Sigmoid colon (tissue), 4 donors: Measurements from ENCODE around the gene CDC42EP4.
A peak's percentile ranks its signal among the peaks of the same experiment; 100 is the strongest.

Source experiments
- CTCF ChIP-seq, 4 experiments: fragments of 450-650 bp in 3 of 4; fragments of 200-600 bp in 1 of 4; IDR thresholded peaks; one replicate each; pipeline ENCODE4 v1.5.1; 2016 to 2019; ENCODE audit warnings: antibody characterized with exemption in 4 of 4, mild to moderate bottlenecking in 3 of 4, moderate library complexity in 2 of 4
- POLR2A ChIP-seq, 2 donors: fragments of 450-650 bp; IDR thresholded peaks; one replicate each; pipeline ENCODE4 v1.6.1; 2016; ENCODE audit warnings: antibody characterized with exemption in 2 of 2, mild to moderate bottlenecking in 2 of 2, moderate library complexity in 2 of 2
- POLR2AphosphoS5 ChIP-seq, 4 donors: sonication (generic); formaldehyde crosslinking; IDR thresholded peaks; one replicate each; pipeline ENCODE4 v1.6.1; 2017; ENCODE audit warnings: antibody characterized with exemption in 4 of 4

- no peak for TF ChIP-seq CTCF (IDR thresholded peaks at IDR 0.05)
- no peak for TF ChIP-seq POLR2A (IDR thresholded peaks at IDR 0.05)
- TF ChIP-seq POLR2AphosphoS5 (IDR thresholded peaks at IDR 0.05) = peak in 3 of 4 donors; percentile 17 to 52 (median 47)
Observed at GRCh38 chr17:73340093-73340596, 28.3 kb upstream of the CDC42EP4 start.
